PFSK-1 (cell line): ENCODE data around the gene HPCA.

Experiments used
- POLR2AphosphoS5 ChIP-seq: IDR thresholded peaks from 2 replicates; pipeline ENCODE4 v1.6.1; 2012; ENCODE audit warnings: low read depth, mild to moderate bottlenecking, control low read depth, low read length, moderate library complexity
- SIN3A ChIP-seq: IDR thresholded peaks from 2 replicates; pipeline ENCODE4 v1.6.1; 2012; ENCODE audit warnings: mild to moderate bottlenecking, low read length, moderate library complexity, borderline replicate concordance; ENCODE audit not compliant: insufficient read depth
- TAF1 ChIP-seq: IDR thresholded peaks from 2 replicates; pipeline ENCODE4 v1.6.1; 2012; ENCODE audit warnings: low read length, control low read depth, borderline replicate concordance; ENCODE audit not compliant: insufficient read depth
- TF ChIP-seq, protein P1 (sequence below), 2 experiments: IDR thresholded peaks; 2 replicates each; pipeline versions ENCODE4 v1.6.1 to v1.8.0; 2011 to 2012; ENCODE audit warnings: low read depth in 2 of 2, low read length in 2 of 2, control low read depth in 1 of 2, inconsistent platforms in 1 of 2, mild to moderate bottlenecking in 1 of 2, moderate library complexity in 1 of 2; ENCODE audit not compliant: insufficient read depth in 1 of 2

GRCh38 chr1:32881871-32882850 lies 4.1 kb upstream of the HPCA start:
- TF ChIP-seq POLR2AphosphoS5 (no peak), SIN3A (no peak), TAF1 (no peak)
- TF ChIP-seq, protein P1, sequence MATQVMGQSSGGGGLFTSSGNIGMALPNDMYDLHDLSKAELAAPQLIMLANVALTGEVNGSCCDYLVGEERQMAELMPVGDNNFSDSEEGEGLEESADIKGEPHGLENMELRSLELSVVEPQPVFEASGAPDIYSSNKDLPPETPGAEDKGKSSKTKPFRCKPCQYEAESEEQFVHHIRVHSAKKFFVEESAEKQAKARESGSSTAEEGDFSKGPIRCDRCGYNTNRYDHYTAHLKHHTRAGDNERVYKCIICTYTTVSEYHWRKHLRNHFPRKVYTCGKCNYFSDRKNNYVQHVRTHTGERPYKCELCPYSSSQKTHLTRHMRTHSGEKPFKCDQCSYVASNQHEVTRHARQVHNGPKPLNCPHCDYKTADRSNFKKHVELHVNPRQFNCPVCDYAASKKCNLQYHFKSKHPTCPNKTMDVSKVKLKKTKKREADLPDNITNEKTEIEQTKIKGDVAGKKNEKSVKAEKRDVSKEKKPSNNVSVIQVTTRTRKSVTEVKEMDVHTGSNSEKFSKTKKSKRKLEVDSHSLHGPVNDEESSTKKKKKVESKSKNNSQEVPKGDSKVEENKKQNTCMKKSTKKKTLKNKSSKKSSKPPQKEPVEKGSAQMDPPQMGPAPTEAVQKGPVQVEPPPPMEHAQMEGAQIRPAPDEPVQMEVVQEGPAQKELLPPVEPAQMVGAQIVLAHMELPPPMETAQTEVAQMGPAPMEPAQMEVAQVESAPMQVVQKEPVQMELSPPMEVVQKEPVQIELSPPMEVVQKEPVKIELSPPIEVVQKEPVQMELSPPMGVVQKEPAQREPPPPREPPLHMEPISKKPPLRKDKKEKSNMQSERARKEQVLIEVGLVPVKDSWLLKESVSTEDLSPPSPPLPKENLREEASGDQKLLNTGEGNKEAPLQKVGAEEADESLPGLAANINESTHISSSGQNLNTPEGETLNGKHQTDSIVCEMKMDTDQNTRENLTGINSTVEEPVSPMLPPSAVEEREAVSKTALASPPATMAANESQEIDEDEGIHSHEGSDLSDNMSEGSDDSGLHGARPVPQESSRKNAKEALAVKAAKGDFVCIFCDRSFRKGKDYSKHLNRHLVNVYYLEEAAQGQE (IDR thresholded peaks at IDR 0.05; ENCODE audit: insufficient read depth in 1 of 2, low read depth in 2 of 2, low read length in 2 of 2): no peak
